Stomach smooth muscle (tissue), 2 donors: Measurements from ENCODE around the gene TECTA.

Experiments used
- H3K27ac ChIP-seq: one replicate; pipeline ENCODE4 v1.7.0; 2013; ENCODE audit warnings: mild to moderate bottlenecking, low read length, inconsistent platforms
- H3K27me3 ChIP-seq, 2 donors: one replicate each; pipeline ENCODE4 v1.7.0; 2013; ENCODE audit warnings: low read length in 2 of 2; ENCODE audit not compliant: insufficient read depth in 2 of 2, control insufficient read depth in 1 of 2
- H3K36me3 ChIP-seq, 2 donors: one replicate each; pipeline ENCODE4 v1.7.0; 2013; ENCODE audit warnings: low read length in 2 of 2; ENCODE audit not compliant: control insufficient read depth in 2 of 2, insufficient read depth in 2 of 2
- H3K4me1 ChIP-seq: one replicate; pipeline ENCODE4 v1.7.0; 2013; ENCODE audit warnings: low read length; ENCODE audit not compliant: control insufficient read depth, insufficient read depth
- H3K4me3 ChIP-seq, 2 donors: one replicate each; pipeline ENCODE4 v1.7.0; 2013; ENCODE audit warnings: low read length in 2 of 2
- H3K9ac ChIP-seq, 2 donors: one replicate each; pipeline ENCODE4 v1.7.0; 2013; ENCODE audit warnings: low read length in 2 of 2, mild to moderate bottlenecking in 1 of 2
- H3K9me3 ChIP-seq, 2 donors: one replicate each; pipeline ENCODE4 v1.7.0; 2013; ENCODE audit warnings: low read length in 2 of 2; ENCODE audit not compliant: control insufficient read depth in 2 of 2
- donor health status: healthy.
- donor health status: Pancreatic carcinoma.

TECTA gene

GRCh38 chr11:121090145-121090721 lies 10.8 kb upstream of the TECTA start:
- no peaks in the 10 kb centered on the region for H3K9me3 ChIP-seq
- H3K4me3 ChIP-seq = no peak overlapping the region
- H3K27me3 ChIP-seq = no peaks in the 10 kb centered on the region
- peaks cover 3 to 19% of the 10 kb centered on the region in 2 donors for H3K36me3 ChIP-seq
- H3K27ac ChIP-seq = no peak overlapping the region
- H3K9ac ChIP-seq = no peak overlapping the region
- H3K4me1 ChIP-seq = no peaks in the 10 kb centered on the region

DNA sequence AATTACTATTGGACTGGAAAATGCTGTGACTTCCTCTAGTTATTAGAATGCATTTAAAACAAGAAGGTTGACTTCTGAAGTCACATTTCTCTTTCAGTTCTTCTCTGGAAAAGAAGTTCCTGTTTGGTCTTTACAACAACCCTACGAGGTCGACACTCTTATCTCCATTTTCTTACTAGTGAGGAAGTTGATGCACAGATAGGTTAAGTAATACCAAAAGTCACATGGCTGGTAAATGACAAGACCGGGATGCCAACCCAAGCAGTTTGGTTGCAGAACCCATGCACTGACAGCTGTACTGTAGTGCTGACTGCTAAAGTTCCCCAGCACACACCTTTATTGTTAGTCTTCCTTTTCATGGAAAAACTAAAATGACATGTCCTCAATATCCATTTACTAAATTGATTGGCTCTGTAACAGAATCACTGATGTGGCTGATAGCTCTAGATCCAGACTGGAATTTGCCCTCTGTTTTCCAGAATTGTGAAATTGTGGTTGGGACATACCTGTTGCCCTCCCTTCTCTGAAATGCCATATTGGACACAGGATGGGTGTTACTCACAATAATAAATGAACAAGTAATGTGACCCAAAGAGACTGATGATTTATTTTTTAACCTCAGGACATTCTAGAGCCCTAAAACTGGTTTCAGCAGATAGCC lies 9.4 kb upstream of the TECTA start:
- peaks cover 3 to 17% of the 10 kb centered on the region in 2 donors for H3K36me3 ChIP-seq
- H3K4me1 ChIP-seq = no peaks in the 10 kb centered on the region
- H3K27me3 ChIP-seq = no peaks in the 10 kb centered on the region
- no peak overlapping the region for H3K4me3 ChIP-seq
- no peak overlapping the region for H3K27ac ChIP-seq
- H3K9me3 ChIP-seq = no peaks in the 10 kb centered on the region
- no peak overlapping the region for H3K9ac ChIP-seq

- H3K27me3 ChIP-seq = no peaks in the 10 kb centered on the region
- H3K36me3 ChIP-seq = no peaks in the 10 kb centered on the region
These were observed 5.5 kb upstream of the TECTA start for GRCh38 chr11:121095561-121095960.

GRCh38 chr11:121099364-121099763 lies 1.7 kb upstream of the TECTA start:
- Histone ChIP-seq H3K27ac (no peak overlapping the region), H3K9ac (no peak overlapping the region), H3K27me3 (no peaks in the 10 kb centered on the region), H3K4me3 (no peak overlapping the region), H3K36me3 (no peaks in the 10 kb centered on the region), H3K9me3 (no peaks in the 10 kb centered on the region), H3K4me1 (no peaks in the 10 kb centered on the region)

More at GRCh38 chr11:121095561-121095960, 5.5 kb upstream of the TECTA start:
- H3K4me1 ChIP-seq = no peaks in the 10 kb centered on the region
- H3K9ac ChIP-seq = no peak overlapping the region
- no peak overlapping the region for H3K27ac ChIP-seq
- H3K9me3 ChIP-seq = no peaks in the 10 kb centered on the region
- H3K4me3 ChIP-seq = no peak overlapping the region

- no peak overlapping the region for H3K27ac ChIP-seq
- H3K4me3 ChIP-seq = no peak overlapping the region
- no peaks in the 10 kb centered on the region for H3K36me3 ChIP-seq
- no peaks in the 10 kb centered on the region for H3K9me3 ChIP-seq
- no peak overlapping the region for H3K9ac ChIP-seq
- H3K4me1 ChIP-seq = peaks cover 3% of the 10 kb centered on the region
- no peaks in the 10 kb centered on the region for H3K27me3 ChIP-seq
These were observed 1.2 kb upstream of the TECTA start for GRCh38 chr11:121099885-121100284.

DNA sequence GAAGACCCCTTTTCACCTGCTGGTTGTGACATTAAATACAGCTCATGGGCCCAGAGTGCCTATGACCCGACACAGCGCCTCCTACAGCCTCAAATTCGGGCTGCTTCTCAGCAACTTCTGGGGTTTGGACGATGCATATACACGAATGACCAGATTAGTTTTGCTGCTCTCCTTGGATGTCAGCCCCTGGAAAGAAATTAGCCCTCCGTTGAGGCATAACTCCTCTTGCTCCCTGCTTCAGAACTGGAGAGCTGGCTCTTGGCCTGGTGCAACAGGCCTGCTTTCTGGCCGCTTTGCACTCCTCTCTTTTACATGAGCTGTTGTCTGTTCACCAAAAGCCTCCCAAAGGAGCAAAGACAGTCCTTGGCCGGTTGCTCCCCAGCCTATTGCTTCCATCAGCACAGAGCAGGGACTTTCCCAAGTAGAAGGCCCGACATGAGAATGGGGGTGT lies 3.3 kb downstream of the TECTA start:
- Histone ChIP-seq H3K9ac (no peak overlapping the region), H3K36me3 (no peaks in the 10 kb centered on the region), H3K27ac (peak overlapping the region; percentile 11), H3K4me1 (peaks cover 4% of the 10 kb centered on the region), H3K27me3 (no peaks in the 10 kb centered on the region), H3K4me3 (no peak overlapping the region), H3K9me3 (no peaks in the 10 kb centered on the region)

GRCh38 chr11:121105063-121105480 lies 4.0 kb downstream of the TECTA start:
- Histone ChIP-seq H3K9ac (no peak overlapping the region), H3K27ac (no peak overlapping the region), H3K4me1 (peaks cover 4% of the 10 kb centered on the region), H3K27me3 (no peaks in the 10 kb centered on the region), H3K9me3 (no peaks in the 10 kb centered on the region), H3K4me3 (no peak overlapping the region), H3K36me3 (no peaks in the 10 kb centered on the region)

- Histone ChIP-seq H3K4me1 (peaks cover 4% of the 10 kb centered on the region), H3K4me3 (no peak overlapping the region), H3K9me3 (no peaks in the 10 kb centered on the region), H3K27ac (no peak overlapping the region), H3K36me3 (no peaks in the 10 kb centered on the region), H3K9ac (no peak overlapping the region), H3K27me3 (no peaks in the 10 kb centered on the region)
These were observed 4.6 kb downstream of the TECTA start for GRCh38 chr11:121105481-121106195.

DNA sequence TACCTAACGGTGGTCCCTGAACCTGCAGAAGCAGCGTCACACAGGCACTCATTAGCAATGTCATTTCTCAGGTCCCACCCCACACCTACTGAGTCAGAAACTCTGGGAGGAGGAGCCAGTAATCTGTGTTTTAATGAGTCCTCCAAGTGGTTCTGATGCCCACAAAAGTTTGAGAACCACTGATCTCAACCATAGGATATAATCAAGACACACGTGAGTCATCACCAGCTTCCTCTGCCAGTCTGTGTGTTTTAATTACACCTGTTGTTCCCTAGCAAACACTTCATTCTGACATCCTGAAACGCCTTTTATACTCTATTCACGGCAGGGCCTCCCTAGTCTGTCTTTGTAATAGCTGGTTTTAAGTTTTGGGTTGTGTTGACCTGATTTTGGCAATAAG lies 5.8 kb downstream of the TECTA start:
- no peak overlapping the region for H3K4me3 ChIP-seq
- H3K9ac ChIP-seq = no peak overlapping the region
- no peaks in the 10 kb centered on the region for H3K36me3 ChIP-seq

GRCh38 chr11:121108413-121108812 lies 7.4 kb downstream of the TECTA start:
- Histone ChIP-seq H3K27ac (no peak overlapping the region), H3K4me3 (no peak overlapping the region), H3K36me3 (no peaks in the 10 kb centered on the region), H3K27me3 (no peaks in the 10 kb centered on the region), H3K9me3 (no peaks in the 10 kb centered on the region), H3K9ac (no peak overlapping the region), H3K4me1 (peaks cover 4% of the 10 kb centered on the region)

More for the DNA sequence above, 5.8 kb downstream of the TECTA start:
- Histone ChIP-seq H3K4me1 (peaks cover 4% of the 10 kb centered on the region), H3K27me3 (no peaks in the 10 kb centered on the region), H3K27ac (no peak overlapping the region), H3K9me3 (no peaks in the 10 kb centered on the region)

DNA sequence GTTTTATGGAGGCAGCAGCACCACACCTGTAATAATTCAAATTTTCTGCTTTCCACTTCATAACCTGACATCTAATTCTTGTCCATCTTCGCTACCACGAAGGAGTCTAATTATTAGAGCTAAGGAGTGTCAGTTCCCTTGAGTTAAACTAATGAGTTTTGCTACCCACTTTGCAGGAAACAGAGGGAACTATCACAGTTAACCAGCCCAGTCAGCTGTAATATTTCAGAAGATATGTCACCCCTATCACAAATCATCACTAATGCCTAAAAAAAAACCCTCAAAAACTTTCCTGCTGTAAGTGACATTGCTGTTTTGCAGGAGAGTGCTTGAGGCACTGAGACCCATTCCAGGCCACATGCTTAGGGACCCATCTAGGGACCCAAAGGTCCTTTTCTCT lies 8.4 kb downstream of the TECTA start:
- Histone ChIP-seq H3K4me1 (peaks cover 4% of the 10 kb centered on the region), H3K4me3 (no peak overlapping the region), H3K27ac (no peak overlapping the region), H3K36me3 (no peaks in the 10 kb centered on the region), H3K9me3 (no peaks in the 10 kb centered on the region), H3K27me3 (no peaks in the 10 kb centered on the region), H3K9ac (no peak overlapping the region)
